PC-3 (cell line): ENCODE measurements around the gene ZNF236. TPM values are rescaled to one million over a fixed set of nuclear protein-coding genes. Genes with fewer than 3 reads are reported as not detected.

ENCODE experiments used
- ATAC-seq: fragments of 200-7000 bp; cut with Tn5 transposase; 2 replicates; pipeline ENCODE4 v1.9.1; 2020; ENCODE audit warnings: mild to moderate bottlenecking, moderate library complexity
- BruUV-seq: library from RNA; stranded (reverse); fragments of 400-500 nt; replicated peaks from 2 replicates; lab custom pipeline; 2021; lab: Mats Ljungman, UMichigan
- CTCF ChIA-PET: fragments of 300-600 bp; sonication (Branson Sonifier 250); formaldehyde crosslinking; loops from one replicate; lab custom pipeline; 2022; ENCODE audit warnings: antibody characterized with exemption; lab: Charles Lee
- POLR2A ChIA-PET: fragments of 300-600 bp; sonication (Branson Sonifier 250); formaldehyde crosslinking; loops from one replicate; lab custom pipeline; 2022; ENCODE audit warnings: antibody characterized with exemption; ENCODE audit not compliant: unreplicated experiment; lab: Charles Lee
- DNase-seq: peaks from one replicate; pipeline ENCODE4 v3.0.0-alpha.2; 2015
- H2AFZ ChIP-seq: fragments of 300-600 bp; sonication (generic); 2 replicates; pipeline ENCODE4 v1.6.0; 2016; ENCODE audit warnings: antibody characterized with exemption, low read length
- H3F3A ChIP-seq: fragments of 300-600 bp; sonication (generic); one replicate; pipeline ENCODE4 v1.6.0; 2017; ENCODE audit warnings: antibody characterized with exemption, low read length, control low read depth, mild to moderate bottlenecking; ENCODE audit not compliant: unreplicated experiment
- H3K27ac ChIP-seq: fragments of 300-600 bp; sonication (generic); 2 replicates; pipeline ENCODE4 v1.5.1; 2016; ENCODE audit warnings: mild to moderate bottlenecking, low read length
- H3K27me3 ChIP-seq: fragments of 300-600 bp; sonication (generic); 2 replicates; pipeline ENCODE4 v1.6.1; 2016; ENCODE audit warnings: low read length, mixed read lengths
- H3K36me3 ChIP-seq: fragments of 300-600 bp; sonication (generic); 2 replicates; pipeline ENCODE4 v1.6.1; 2016; ENCODE audit warnings: low read depth, mixed run types, low read length, mixed read lengths
- H3K4me1 ChIP-seq: fragments of 300-600 bp; sonication (generic); 2 replicates; pipeline ENCODE4 v1.5.1; 2016; ENCODE audit warnings: low read length; ENCODE audit not compliant: insufficient read depth
- H3K4me2 ChIP-seq: fragments of 300-600 bp; sonication (generic); 2 replicates; pipeline ENCODE4 v1.6.0; 2016; ENCODE audit warnings: low read length
- H3K4me3 ChIP-seq: fragments of 300-600 bp; sonication (generic); 2 replicates; pipeline ENCODE4 v1.5.1; 2016; ENCODE audit warnings: mild to moderate bottlenecking, low read length, mixed read lengths
- H3K79me2 ChIP-seq: fragments of 300-600 bp; sonication (generic); 2 replicates; pipeline ENCODE4 v1.6.1; 2017; ENCODE audit warnings: low read length, mixed read lengths
- H3K9ac ChIP-seq: fragments of 300-600 bp; sonication (generic); 2 replicates; pipeline ENCODE4 v1.6.0; 2016; ENCODE audit warnings: mild to moderate bottlenecking, low read length
- H3K9me2 ChIP-seq: fragments of 300-600 bp; sonication (generic); replicated peaks from 2 replicates; pipeline ENCODE4 v1.6.1; 2016; ENCODE audit warnings: mixed run types, low read length, mixed read lengths
- H3K9me3 ChIP-seq: fragments of 300-600 bp; sonication (generic); 2 replicates; pipeline ENCODE4 v1.6.1; 2016; ENCODE audit warnings: low read length, mixed read lengths
- H4K20me1 ChIP-seq: fragments of 300-600 bp; sonication (generic); 2 replicates; pipeline ENCODE4 v1.6.1; 2016; ENCODE audit warnings: low read length, mixed read lengths
- CTCF ChIP-seq: fragments of 300-600 bp; sonication (generic); conservative IDR thresholded peaks from 2 replicates; pipeline ENCODE4 v1.5.1; 2017; ENCODE audit warnings: antibody characterized with exemption, low read depth, mild to moderate bottlenecking, low read length
- EZH2 ChIP-seq: fragments of 300-600 bp; sonication (generic); IDR thresholded peaks from one replicate; pipeline ENCODE4 v1.6.1; 2017; ENCODE audit warnings: antibody characterized with exemption, mild to moderate bottlenecking, low read length; ENCODE audit not compliant: unreplicated experiment
- EZH2phosphoT487 ChIP-seq: fragments of 300-600 bp; sonication (generic); IDR thresholded peaks from 2 replicates; pipeline ENCODE4 v1.6.1; 2018; ENCODE audit warnings: mild to moderate bottlenecking, antibody characterized with exemption, low read length, borderline replicate concordance
- intact Hi-C: fragments of 100-400 bp; cut with micrococcal nuclease; formaldehyde crosslinking; loops from 2 replicates; pipeline ENCODE4 v1.9.0; 2023
- total RNA-seq: library from RNA; depleted of rRNA; stranded (reverse); fragments of >200 nt; gene quantifications from 2 replicates; pipeline ENCODE4 v1.2.3, GENCODE V29; 2014

ZNF236 gene
- total RNA-seq, 1 experiment from 2014 or later: 7.7 TPM

- Histone ChIP-seq H3K9ac (no peak overlapping the region), H3K4me1 (no peaks in the 10 kb centered on the region), H3K36me3 (no peaks in the 10 kb centered on the region), H2AFZ (no peak overlapping the region), H3K27me3 (no peaks in the 10 kb centered on the region), H4K20me1 (no peaks in the 10 kb centered on the region), H3K79me2 (no peaks in the 10 kb centered on the region), H3K27ac (no peak overlapping the region), H3F3A (no peaks in the 10 kb centered on the region), H3K9me3 (no peaks in the 10 kb centered on the region), H3K9me2 (no peaks in the 10 kb centered on the region), H3K4me2 (no peak overlapping the region), H3K4me3 (no peak overlapping the region)
- ChIA-PET CTCF (no interaction called here), POLR2A (no interaction called here)
- DNase-seq: no peak
- ATAC-seq: no peak
- BruUV-seq: no TSS peak
- intact Hi-C loops: no loop called here
- TF ChIP-seq EZH2phosphoT487 (no peak), CTCF (no peak), EZH2 (no peak)
Observed at GRCh38 chr18:76991021-76991688, 168.8 kb downstream of the ZNF236 start.

- Histone ChIP-seq H3K4me3 (no peak overlapping the region), H3F3A (no peaks in the 10 kb centered on the region), H4K20me1 (no peaks in the 10 kb centered on the region), H3K4me2 (no peak overlapping the region), H3K36me3 (no peaks in the 10 kb centered on the region), H3K27me3 (no peaks in the 10 kb centered on the region), H3K9ac (no peak overlapping the region), H3K9me3 (no peaks in the 10 kb centered on the region), H3K79me2 (no peaks in the 10 kb centered on the region), H2AFZ (no peak overlapping the region), H3K27ac (no peak overlapping the region), H3K9me2 (no peaks in the 10 kb centered on the region), H3K4me1 (no peaks in the 10 kb centered on the region)
- BruUV-seq: no TSS peak
- TF ChIP-seq CTCF: no peak
- TF ChIP-seq EZH2: no peak
- no peak for TF ChIP-seq EZH2phosphoT487
- POLR2A ChIA-PET: no interaction called here
- intact Hi-C loops: no loop called here
- CTCF ChIA-PET: no interaction called here
- no peak for DNase-seq
- no peak for ATAC-seq
Observed at GRCh38 chr18:76992226-76993084, 170.1 kb downstream of the ZNF236 start.

GRCh38 chr18:76993085-76993382 is 170.7 kb downstream of the ZNF236 start:
- Histone ChIP-seq H3K4me3 (no peak overlapping the region), H3K36me3 (no peaks in the 10 kb centered on the region), H3K9me3 (no peaks in the 10 kb centered on the region), H2AFZ (no peak overlapping the region), H3F3A (no peaks in the 10 kb centered on the region), H3K9ac (no peak overlapping the region), H3K9me2 (no peaks in the 10 kb centered on the region), H3K4me2 (no peak overlapping the region), H3K4me1 (no peaks in the 10 kb centered on the region), H3K79me2 (no peaks in the 10 kb centered on the region), H3K27ac (no peak overlapping the region), H3K27me3 (no peaks in the 10 kb centered on the region), H4K20me1 (no peaks in the 10 kb centered on the region)
- DNase-seq (no peak), ATAC-seq (no peak)
- CTCF ChIA-PET: no interaction called here
- no TSS peak for BruUV-seq
- intact Hi-C loops: no loop called here
- POLR2A ChIA-PET: no interaction called here
- no peak for TF ChIP-seq EZH2
- TF ChIP-seq EZH2phosphoT487: no peak
- TF ChIP-seq CTCF: no peak
